OCI-LY1 (cell line): ENCODE data around the gene TDRKH.

Experiments
- CTCF ChIP-seq: fragments of 200-600 bp; sonication (generic), shearing (Covaris generic); IDR thresholded peaks from 2 replicates; pipeline ENCODE4 v1.5.1; 2017; ENCODE audit warnings: mild to moderate bottlenecking, antibody characterized with exemption, low read length, moderate library complexity, mixed read lengths
- EZH2 ChIP-seq: fragments of 200-600 bp; sonication (generic), shearing (Covaris generic); IDR thresholded peaks from 2 replicates; pipeline ENCODE4 v1.8.0; 2017; ENCODE audit warnings: borderline replicate concordance, mixed run types, mild to moderate bottlenecking, antibody characterized with exemption, low read length, moderate library complexity, mixed read lengths

- TF ChIP-seq CTCF (no peak), EZH2 (no peak)
These were observed 17.5 kb upstream of the TDRKH start for GRCh38 chr1:151807766-151808165.
